ENCODE data around the gene MRPS7.

The MRPS7 gene

GRCh38 chr17:75313941-75314551 is 52.4 kb downstream of the MRPS7 start:
- DNase-seq (ENCODE audit: low read depth): no peak

DNA sequence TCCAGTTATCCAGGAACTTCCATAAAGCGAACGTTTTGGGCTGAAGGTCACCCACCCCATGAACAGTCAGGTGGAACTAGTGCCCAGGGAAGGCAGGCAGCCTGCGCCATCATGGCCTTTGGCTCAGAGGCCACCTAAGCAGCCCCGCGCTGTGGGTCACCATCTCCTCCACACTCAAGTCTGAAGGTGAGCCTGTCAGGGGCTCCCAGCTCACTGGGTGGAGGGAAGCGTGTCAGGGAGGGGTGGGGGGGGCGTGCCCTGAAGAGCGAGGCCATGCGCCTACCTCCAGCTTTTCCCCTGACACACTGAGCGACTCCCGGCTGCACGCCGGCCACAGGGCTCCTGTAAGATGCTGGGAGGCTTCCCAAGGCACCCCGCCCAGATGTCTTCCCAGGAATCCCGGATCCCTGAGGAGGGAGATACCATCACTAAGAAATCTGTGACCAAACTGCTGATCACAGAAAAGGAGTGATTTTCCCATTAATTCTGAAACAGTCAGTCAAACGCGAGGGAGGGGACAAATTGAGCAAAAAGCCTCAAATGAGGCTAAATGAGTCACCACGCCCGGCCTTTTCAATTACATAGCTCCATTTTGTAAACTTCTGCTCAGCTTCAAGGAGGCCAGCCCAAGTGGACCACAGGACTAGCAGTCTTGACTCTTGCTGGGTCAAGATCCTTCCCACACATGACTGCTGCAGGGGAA is 54.0 kb downstream of the MRPS7 start:
- DNase-seq (ENCODE audit: low read depth): no peak

Data from stimulated activated CD8-positive, alpha-beta memory T cell treated with anti-CD3 and anti-CD28 coated beads, Interleukin-12 subunit alpha, Interleukin-12 subunit beta, amount 100 ng/mL, for 4 hours (primary cell).